Measurements from ENCODE around the gene DAGLA.
A peak's percentile ranks its signal among the peaks of the same experiment; 100 is the strongest.

The DAGLA gene

DNA sequence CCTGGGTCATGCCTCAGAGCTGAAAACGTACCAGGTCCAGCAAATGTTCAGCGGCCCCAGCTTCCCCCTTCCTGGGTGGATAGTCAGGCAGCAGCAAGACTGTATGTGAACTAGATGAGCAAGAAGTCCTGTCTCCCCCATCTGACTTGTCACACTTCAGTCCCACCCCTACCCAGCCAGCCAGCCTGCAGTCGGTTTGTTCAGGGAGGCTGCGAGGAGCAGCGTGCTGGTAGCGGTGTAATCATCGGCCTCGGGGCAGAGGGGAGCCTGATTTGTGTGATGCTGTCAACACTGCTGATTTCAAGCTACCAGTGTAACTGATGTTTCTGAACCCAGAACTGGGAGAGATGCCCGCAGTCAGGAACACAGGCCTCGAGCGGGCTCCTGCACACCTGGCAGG lies 102.7 kb downstream of the DAGLA start:
- no peak for DNase-seq

GRCh38 chr11:61783717-61784505 lies 103.7 kb downstream of the DAGLA start:
- DNase-seq, result no peak

- no peak for DNase-seq
These were observed 104.3 kb downstream of the DAGLA start for GRCh38 chr11:61784506-61784805.

GRCh38 chr11:61785837-61786402 lies 105.7 kb downstream of the DAGLA start:
- no peak for DNase-seq

DNA sequence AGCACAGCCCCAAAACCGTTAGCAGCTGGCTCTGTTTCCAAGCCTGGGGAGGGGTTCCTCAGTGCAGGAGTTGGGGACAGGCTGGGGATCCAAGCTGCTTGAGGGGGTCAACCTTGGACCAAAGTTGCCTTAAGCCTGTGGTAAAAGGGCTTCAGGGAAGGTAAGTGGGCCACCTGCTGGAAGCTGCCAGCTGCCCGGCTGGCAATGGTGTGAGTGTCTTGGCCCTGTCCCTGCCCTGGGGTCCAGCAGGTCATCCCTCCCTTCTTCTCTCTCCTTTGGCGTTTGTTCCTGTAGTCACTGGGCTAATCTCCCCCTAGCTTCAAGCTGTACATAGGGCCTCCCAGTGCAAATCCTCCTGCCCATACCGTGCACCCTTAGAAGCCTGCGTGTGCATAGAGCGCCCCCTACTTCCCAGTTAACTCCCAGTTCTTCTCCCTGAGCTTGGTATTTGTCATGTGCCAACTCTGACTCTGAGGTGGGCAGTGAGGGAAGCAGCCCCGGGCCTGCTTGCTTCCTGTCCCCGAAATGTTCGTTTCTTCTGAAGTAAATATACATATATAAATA lies 107.8 kb downstream of the DAGLA start:
- DNase-seq, result peak in 1 of 2 donors; percentile 61

DNA sequence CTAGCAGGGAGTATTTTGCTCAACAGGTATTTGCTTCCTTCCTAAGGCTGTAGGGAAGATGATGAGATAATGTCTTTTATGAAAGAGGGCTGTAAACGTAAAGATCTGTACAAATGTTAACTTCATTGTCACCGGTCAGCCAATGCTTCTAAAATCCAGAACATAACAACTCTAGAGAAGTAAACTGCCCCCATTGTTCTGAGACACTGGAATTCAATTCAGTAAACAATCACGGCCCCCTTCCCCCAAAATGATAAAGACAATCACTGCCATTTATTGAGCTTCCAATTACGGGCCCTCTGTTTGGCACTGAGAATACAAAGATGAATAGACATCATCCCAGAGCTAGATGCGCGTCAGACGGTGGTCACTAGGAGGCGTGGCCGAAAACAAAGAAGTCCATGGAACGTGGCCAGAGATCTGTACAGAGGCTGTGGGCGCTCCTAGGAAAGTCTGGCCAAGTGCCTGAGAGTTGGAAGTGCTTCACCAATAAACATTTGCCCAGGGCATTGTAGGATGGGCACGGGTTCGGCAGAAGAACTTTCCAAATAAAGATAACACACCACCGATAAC lies 111.6 kb downstream of the DAGLA start:
- DNase-seq, result peak; percentile 33 to 77

DNA sequence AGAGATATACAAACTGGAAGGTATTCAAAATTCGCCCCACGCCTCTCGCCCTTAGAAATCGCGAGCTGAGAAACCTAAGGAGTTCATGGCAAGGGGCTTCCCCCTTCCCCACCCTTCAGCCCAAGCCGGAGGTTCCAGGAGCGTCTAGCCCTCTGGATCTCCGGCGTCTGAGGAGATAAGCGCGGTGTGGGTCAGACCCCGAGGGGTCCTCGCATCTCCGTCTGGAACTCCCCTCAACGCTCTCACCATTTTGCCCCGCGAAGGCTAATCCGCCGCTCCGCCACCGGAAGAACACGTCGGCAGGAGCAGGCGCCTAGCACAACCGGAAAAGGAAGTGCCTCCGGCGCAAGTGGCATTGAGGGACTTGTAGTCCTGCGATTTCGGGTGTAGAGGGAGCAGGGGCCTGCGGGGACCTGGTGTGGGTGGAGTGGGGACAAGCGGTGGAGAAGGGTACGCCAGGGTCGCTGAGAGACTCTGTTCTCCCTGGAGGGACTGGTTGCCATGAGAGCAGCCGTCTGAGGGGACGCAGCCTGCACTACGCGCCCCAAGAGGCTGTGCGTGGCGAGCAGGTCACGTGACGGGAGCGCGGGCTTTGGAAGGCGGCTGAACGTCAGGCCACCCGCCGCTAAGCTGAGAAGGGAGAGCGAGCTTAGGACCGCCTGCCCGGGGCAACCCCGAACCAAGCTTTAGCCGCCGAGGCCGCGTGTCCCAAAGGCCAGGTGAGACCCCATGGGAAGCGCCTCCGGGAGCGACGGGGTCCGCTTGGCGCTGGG lies 112.3 kb downstream of the DAGLA start, which contains the start of the genes FEN1 and TMEM258:
TSS of gene FEN1 (plus strand) at position 602 of the 773 bp plus-strand sequence. CDS start 2,451 bp downstream, outside the sequence.
TSS of gene TMEM258 (minus strand) at position 290 of the 773 bp plus-strand sequence. CDS start at position 249, 41 bp downstream.
- peak; percentile 94 to 95 for DNase-seq

GRCh38 chr11:61793083-61793828 lies 113.1 kb downstream of the DAGLA start:
- no peak for DNase-seq

GRCh38 chr11:61793829-61794204 lies 113.6 kb downstream of the DAGLA start:
- DNase-seq, result no peak

DNA sequence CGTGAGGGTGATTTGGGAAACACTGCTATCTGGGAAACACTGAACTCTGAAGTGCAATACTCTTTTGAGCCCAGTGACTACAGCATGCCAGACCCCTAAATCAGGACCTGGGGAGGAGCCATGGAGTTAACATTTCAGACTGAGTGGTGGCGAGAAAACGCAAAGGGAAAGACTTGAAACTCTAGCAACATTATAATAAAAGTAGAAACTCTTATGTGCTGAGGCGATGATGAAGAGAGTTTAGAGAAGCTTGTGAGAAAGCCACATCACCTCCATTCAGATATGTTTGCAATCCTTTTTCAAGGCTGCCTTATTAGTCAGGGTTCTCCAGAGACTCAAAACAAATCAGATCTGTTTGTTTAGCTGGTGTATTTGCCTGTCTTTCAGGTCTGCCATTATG lies 114.4 kb downstream of the DAGLA start:
- no peak for DNase-seq

GRCh38 chr11:61795459-61795858 lies 115.3 kb downstream of the DAGLA start:
- DNase-seq, result no peak

GRCh38 chr11:61795876-61796526 lies 115.8 kb downstream of the DAGLA start:
- DNase-seq, result no peak
